ENCODE results near the gene NFATC2IP. TPM values are rescaled to one million over a fixed set of nuclear protein-coding genes. Genes with fewer than 3 reads are reported as not detected.

Gene NFATC2IP
- total and polyA plus RNA-seq, 9 of the 15 experiments (the other 6 are each of a cell fraction or from before 2014, with no cell fraction given) = 15.6 to 106 (median 46.9) TPM

DNA sequence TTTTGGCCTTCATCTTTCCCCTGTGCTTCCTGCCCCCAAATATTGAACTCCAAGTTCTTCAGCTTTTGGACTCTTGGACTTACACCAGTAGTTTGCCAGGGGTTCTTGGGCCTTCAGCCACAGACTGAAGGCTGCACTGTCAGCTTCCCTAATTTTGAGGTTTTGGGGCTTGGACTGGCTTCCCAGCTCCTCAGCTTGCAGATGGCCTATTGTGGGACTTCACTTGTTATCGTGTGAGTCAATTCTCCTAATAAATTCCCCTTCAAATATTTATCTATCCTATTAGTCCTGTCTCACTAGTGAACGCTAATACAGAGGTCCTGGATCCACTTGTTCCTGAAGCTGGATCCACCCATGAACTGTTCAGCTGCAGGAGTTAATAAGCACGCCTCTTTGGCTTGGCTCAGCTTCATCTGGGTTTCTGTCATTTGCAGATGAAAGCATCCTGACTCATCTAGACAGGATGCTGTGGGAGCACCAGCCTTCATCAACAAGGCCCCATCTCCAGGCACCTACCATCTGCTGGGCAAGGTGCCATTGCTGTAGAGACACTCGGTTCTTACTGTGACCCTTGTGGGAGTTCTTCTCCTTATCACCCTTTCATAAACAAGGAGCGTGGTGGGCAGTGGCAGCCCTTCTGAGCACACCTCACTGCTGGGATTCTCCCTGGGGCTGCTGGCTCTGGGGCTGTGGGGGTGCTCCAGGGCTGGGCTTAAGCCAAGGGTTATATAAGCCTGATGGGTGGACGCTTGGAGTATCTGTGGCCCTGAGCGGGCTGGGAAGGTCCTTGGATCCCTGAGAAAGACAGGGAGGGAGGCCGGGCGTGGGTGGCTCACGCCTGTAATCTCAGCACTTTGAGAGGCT lies 57.2 kb downstream of the NFATC2IP start (continued):
- TF ChIP-seq, protein P1, sequence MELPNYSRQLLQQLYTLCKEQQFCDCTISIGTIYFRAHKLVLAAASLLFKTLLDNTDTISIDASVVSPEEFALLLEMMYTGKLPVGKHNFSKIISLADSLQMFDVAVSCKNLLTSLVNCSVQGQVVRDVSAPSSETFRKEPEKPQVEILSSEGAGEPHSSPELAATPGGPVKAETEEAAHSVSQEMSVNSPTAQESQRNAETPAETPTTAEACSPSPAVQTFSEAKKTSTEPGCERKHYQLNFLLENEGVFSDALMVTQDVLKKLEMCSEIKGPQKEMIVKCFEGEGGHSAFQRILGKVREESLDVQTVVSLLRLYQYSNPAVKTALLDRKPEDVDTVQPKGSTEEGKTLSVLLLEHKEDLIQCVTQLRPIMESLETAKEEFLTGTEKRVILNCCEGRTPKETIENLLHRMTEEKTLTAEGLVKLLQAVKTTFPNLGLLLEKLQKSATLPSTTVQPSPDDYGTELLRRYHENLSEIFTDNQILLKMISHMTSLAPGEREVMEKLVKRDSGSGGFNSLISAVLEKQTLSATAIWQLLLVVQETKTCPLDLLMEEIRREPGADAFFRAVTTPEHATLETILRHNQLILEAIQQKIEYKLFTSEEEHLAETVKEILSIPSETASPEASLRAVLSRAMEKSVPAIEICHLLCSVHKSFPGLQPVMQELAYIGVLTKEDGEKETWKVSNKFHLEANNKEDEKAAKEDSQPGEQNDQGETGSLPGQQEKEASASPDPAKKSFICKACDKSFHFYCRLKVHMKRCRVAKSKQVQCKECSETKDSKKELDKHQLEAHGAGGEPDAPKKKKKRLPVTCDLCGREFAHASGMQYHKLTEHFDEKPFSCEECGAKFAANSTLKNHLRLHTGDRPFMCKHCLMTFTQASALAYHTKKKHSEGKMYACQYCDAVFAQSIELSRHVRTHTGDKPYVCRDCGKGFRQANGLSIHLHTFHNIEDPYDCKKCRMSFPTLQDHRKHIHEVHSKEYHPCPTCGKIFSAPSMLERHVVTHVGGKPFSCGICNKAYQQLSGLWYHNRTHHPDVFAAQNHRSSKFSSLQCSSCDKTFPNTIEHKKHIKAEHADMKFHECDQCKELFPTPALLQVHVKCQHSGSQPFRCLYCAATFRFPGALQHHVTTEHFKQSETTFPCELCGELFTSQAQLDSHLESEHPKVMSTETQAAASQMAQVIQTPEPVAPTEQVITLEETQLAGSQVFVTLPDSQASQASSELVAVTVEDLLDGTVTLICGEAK (IDR thresholded peaks at IDR 0.05) = no peak
- TF ChIP-seq, protein P1 (CRISPR knock-in tag; IDR thresholded peaks at IDR 0.05) = no peak
- TF ChIP-seq PHF21A (IDR thresholded peaks at IDR 0.05; ENCODE audit: borderline replicate concordance, low read depth) (no peak), ZBTB33 (CRISPR knock-in tag; IDR thresholded peaks at IDR 0.05) (no peak), SETDB1 (IDR thresholded peaks at IDR 0.05; ENCODE audit: low read length) (no peak), USF1 (CRISPR knock-in tag; IDR thresholded peaks at IDR 0.05) (no peak), NFIC (IDR thresholded peaks at IDR 0.05) (peak; percentile 85), KDM1A (IDR thresholded peaks at IDR 0.05) (peak; percentile 77 to 84; a peak in 3 of 4 replicates), PTTG1 (tag; IDR thresholded peaks at IDR 0.05; ENCODE audit: low read depth) (no peak), ZNF224 (CRISPR knock-in tag; IDR thresholded peaks at IDR 0.05) (no peak), KAT7 (CRISPR knock-in tag; IDR thresholded peaks at IDR 0.05; ENCODE audit: borderline replicate concordance) (no peak), HMG20A (CRISPR knock-in tag; conservative IDR thresholded peaks at IDR 0.05) (no peak)

All from K562 (cell line).